Measurements from ENCODE around the gene TJP3.

DNA sequence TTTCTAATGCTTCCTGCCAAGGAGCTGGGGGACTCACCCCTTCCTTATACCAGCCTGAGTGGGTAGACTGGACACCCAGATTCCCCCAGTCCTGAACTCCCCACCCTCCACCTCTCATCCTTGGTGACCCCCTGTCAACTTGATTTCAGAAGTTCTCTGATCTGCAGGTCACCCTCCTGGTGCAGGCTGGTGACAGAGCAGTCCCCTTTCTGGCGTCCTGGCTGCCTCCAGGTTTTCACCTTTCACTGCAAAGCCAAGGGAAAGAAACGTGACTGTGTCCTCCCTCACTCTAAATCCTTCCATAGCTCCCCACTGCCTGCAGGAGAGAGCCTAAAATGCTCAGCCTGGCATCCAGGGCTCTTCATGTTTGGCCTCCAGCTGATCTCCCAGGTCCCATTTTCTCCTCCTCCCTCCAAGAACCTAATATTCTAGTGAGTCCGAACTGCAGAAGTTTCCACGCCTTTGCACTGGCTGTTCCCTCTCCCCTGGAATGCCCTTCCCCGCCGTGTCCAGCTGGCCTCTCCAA, 82.1 kb downstream of the TJP3 start:
- TF ChIP-seq, protein P1, sequence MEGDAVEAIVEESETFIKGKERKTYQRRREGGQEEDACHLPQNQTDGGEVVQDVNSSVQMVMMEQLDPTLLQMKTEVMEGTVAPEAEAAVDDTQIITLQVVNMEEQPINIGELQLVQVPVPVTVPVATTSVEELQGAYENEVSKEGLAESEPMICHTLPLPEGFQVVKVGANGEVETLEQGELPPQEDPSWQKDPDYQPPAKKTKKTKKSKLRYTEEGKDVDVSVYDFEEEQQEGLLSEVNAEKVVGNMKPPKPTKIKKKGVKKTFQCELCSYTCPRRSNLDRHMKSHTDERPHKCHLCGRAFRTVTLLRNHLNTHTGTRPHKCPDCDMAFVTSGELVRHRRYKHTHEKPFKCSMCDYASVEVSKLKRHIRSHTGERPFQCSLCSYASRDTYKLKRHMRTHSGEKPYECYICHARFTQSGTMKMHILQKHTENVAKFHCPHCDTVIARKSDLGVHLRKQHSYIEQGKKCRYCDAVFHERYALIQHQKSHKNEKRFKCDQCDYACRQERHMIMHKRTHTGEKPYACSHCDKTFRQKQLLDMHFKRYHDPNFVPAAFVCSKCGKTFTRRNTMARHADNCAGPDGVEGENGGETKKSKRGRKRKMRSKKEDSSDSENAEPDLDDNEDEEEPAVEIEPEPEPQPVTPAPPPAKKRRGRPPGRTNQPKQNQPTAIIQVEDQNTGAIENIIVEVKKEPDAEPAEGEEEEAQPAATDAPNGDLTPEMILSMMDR (IDR thresholded peaks at IDR 0.05): no peak
- no peak for TF ChIP-seq POLR2A (IDR thresholded peaks at IDR 0.05)
